Measurements from ENCODE around the gene DAPK2. TPM values are rescaled to one million over a fixed set of nuclear protein-coding genes. Genes with fewer than 3 reads are reported as not detected.
"Not testable (repeated sequence)": the region's sequence is repeated elsewhere in the genome, so short reads cannot be mapped to it uniquely, and the experiment has no call there.

Gene DAPK2
- total RNA-seq, 1 donor from 2014 or later, result 31.8 TPM

DNA sequence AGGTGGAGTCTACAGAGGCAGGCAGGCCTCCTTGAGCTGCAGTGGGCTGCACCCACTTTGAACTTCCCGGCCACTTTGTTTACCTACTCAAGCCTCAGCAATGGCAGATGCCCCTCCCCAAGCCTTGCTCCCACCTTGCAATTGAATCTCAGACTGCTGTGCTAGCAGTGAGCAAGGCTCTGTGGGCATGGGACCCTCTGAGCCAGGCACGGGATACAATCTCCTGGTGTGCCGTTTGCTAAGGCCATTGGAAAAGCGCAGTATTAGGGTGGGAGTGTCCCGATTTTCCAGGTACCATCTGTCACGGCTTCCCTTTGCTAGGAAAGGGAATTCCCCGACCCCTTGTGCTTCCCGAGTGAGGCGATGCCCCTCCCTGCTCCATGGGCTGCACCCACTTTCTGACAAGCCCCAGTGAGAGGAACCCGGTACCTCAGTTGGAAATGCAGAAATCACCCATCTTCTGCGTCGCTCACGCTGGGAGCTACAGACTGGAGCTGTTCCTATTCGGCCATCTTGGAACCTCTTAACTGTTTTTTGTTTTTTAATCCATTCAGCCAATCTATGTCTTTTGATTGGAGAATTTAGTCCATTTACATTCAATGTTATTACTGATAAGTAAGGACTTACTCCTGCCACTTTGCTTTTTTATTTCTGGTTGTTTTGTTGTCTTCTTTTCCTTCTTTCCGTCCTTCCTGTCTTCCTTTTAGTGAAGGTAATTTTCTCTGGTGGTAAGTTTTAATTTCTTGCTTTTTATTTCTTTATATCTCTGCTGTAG is 83.2 kb downstream of the DAPK2 start:
- DNase-seq (ENCODE audit: low spot score); intact Hi-C loops (cut with DNase I): not testable (repeated sequence)

DNA sequence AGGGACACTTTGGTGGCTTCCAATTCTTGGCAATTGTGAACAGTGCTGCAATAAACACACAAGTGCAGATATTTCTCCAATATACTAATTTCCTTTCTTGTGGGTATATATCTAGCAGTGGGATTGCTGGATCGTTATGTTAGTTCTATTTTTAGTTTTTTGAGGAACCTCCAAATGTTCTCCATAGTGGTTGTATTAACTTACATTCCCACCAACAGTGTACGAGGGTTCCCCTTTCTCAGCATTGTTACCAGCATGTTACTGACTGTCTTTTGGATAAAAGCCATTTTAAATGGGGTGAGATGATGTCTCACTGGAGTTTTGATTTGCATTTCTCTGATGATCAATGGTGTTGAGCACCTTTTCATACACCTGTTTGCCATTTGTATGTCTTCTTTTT is 92.8 kb downstream of the DAPK2 start:
- DNase-seq (ENCODE audit: low spot score), result no peak
- intact Hi-C loops (cut with DNase I), result no loop called here

DNA sequence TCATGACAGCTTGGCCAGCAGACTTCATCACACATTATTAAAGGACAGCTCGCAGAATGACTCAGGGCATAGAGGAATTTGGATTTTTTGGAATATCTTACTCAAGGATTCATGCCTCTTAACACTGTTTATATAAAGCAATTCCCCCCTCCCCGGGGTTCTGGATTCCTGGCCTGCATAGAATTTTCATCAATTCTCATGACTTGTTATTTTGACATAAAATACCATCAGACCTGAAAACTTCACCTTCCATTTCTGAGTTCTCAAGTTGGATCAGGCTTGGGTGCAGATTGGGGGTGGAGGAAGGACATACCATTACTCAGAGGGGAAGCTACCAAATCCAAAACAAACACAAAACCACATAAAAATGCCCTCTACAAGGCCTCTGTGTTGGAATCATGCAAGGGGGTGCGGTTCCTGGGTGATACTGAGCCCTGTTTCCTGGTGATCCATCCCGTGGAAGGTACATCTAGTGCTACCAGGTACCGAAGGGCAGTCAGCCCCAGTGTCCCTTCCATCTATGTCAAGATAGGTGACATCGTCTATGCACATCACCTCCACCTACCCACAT is 95.3 kb downstream of the DAPK2 start:
- intact Hi-C loops (cut with DNase I), result no loop called here
- no peak for DNase-seq (ENCODE audit: low spot score)

DNA sequence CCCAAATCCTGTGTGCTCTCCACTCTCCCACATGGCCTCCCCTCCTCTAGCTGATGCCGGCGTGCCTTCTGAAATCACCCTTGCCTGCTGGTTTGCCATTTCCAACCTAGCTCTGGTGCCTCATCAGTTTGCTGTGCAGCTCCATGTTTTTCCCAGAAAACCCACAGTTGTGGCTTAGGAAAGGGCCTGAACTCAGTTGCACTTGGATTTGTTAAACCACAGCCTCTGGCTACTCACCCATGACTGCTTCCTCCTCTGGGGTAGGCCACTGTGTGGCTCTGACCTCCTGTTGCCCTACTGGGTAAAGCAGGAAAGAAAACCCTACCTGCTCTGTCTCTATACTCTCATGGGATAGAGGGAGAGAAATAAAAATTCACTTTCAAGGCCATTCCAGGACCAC is 97.3 kb downstream of the DAPK2 start:
- DNase-seq (ENCODE audit: low spot score), result no peak

DNA sequence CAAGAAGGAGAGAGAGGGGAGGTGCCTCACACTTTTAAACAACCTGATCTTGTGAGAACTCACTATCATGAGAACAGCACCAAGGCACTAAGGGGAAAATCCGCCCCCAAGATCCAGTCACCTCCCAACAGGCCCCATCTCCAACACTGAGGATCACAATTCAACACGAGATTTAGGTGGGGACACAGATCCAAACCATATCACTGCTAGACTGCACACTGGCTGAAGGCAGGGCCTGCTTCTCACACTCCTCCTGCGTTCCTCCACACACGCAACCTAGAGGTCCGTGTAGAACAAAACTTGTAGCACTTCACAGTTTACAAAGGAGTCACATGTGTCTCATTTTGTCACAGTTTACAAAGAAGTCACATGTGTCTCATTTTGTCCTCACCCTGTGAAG is 97.8 kb downstream of the DAPK2 start:
- no peak for DNase-seq (ENCODE audit: low spot score)
- intact Hi-C loops (cut with DNase I), result loop anchor here (5.0 kb wide), 1 partner anchor 99 kb away; the partner anchor contains the start of gene DAPK2

More for the DNA sequence above, 97.3 kb downstream of the DAPK2 start:
- intact Hi-C loops (cut with DNase I), result loop anchor here (5.0 kb wide), 1 partner anchor 98 kb away; the partner anchor contains the start of gene DAPK2

DNA sequence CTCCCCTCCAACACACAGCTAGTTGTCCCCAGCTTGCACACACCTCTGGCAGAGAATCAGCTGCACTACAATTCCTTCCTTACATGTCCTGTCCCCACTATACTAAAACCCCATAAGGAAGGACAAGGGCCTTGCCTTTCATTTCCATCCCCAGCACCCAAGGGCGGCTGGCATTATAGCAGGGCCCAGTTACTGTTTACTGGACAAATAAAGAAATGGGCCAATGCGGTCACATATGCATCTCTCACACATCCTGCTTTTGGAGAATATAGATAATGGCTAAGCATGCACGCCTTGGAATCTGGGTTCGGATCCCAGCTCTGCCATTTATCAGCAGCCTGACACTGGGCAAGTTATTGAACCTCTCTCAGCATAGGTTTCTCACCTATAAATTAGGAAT is 99.1 kb downstream of the DAPK2 start:
- intact Hi-C loops (cut with DNase I), result loop anchor here (5.0 kb wide), 1 partner anchor 100 kb away; the partner anchor contains the start of gene DAPK2
- no peak for DNase-seq (ENCODE audit: low spot score)

DNA sequence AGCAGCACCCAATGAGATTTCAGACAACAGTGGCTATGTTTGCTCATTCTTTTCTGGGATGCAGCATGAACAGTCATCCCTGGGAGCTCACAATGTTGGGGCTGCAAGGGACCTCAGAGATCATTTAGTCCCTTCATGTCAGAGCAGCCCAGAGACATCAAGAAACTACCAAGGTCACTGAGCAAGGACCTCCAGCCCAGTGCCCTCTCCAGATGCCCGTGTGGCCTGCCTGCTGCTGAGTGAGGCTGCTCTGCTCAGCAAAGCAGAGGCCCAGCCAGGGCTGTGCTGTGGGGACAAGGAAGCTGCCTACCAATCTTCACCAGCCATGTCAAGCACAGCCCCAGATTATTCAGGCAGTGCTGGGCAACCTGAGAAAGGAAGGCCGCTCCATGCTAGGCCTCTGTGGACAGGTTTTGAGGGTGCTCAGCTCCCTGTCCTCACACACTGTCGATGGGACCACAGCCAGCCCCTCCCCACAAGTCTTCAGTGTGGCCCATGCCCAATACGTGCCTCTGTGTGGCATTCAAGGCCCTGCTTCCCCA is 99.7 kb downstream of the DAPK2 start:
- DNase-seq (ENCODE audit: low spot score), result no peak
- intact Hi-C loops (cut with DNase I), result loop anchor here (5.0 kb wide), 1 partner anchor 101 kb away; the partner anchor contains the start of gene DAPK2

DNA sequence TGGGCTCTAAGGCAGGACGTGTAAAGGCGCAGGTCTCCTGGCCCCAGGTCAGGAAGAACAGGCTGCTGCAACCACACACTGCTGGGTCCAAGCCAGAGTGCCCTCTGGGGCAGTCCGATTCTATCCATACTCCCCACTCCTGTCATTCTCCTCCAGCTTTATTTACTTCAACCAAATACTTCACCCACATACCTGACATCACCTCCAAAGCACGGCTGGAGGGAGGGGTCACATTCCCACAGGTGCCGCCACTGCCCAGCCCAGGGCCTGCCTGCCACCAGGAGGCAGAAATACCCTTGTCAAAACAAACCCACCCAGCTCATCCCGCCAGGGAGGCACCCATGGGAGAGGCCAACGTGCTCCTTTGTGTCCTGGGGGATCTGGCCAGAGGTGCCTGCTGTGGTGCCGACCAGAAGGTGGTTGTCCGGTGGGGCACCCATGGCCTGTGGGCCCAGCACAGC is 100.4 kb downstream of the DAPK2 start:
- DNase-seq (ENCODE audit: low spot score), result no peak
- intact Hi-C loops (cut with DNase I), result loop anchor here (5.0 kb wide), 1 partner anchor 101 kb away; the partner anchor contains the start of gene DAPK2

DNA sequence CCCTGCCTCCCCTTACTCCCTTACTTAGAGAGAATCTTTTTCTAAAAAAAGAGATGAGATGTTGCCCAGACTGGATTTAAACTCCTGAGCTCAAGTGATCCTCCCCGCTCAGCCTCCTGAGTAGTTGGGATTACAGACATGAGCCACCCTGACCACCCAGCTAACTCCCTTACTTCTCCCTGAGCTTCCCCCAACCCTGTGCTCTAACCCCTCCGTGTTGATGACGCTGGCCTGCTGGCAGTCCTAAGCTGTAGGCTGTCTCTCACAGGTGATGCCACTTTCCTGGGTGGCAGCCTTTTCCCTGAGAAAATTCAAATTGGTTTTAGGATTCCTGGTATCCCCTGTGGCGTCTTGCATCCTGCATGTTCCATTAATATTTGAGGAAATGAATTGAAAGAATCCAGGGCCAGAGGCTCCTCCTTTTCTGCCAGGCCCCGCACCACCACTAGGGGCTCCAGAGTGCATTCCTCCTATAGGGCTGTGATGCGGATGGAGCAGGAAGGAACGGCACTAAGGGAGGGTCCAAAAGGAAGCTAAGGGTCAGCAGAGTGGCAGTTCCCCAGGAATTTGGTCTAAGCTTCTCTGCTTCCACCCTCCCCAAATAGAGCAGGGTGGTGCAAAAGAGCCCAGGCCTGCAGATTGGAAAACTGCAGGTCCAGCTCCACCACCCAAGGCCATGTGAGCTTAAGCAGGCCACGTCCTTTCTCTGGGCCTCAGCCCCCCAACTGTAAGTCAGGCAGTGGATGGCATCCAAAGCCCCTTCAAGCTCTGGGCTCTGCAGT is 101.1 kb downstream of the DAPK2 start:
- peak; percentile 86 for DNase-seq (ENCODE audit: low spot score)
- intact Hi-C loops (cut with DNase I), result loop anchor here (5.0 kb wide), 1 partner anchor 102 kb away; the partner anchor contains the start of gene DAPK2

DNA sequence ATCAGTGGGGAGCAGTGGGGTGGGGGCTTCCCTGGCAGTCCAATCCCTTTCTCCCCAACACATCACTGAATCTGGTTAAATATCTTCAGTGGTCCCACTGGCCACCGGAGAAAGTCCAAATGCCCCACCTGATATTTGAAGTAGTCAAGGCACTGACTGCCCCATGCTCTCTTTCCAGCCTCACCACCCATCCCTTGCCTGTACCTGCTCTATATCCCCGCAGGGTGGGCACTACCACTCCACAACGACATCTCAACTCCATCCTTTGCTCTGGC is 101.7 kb downstream of the DAPK2 start:
- DNase-seq (ENCODE audit: low spot score), result no peak
- intact Hi-C loops (cut with DNase I), result no loop called here

DNA sequence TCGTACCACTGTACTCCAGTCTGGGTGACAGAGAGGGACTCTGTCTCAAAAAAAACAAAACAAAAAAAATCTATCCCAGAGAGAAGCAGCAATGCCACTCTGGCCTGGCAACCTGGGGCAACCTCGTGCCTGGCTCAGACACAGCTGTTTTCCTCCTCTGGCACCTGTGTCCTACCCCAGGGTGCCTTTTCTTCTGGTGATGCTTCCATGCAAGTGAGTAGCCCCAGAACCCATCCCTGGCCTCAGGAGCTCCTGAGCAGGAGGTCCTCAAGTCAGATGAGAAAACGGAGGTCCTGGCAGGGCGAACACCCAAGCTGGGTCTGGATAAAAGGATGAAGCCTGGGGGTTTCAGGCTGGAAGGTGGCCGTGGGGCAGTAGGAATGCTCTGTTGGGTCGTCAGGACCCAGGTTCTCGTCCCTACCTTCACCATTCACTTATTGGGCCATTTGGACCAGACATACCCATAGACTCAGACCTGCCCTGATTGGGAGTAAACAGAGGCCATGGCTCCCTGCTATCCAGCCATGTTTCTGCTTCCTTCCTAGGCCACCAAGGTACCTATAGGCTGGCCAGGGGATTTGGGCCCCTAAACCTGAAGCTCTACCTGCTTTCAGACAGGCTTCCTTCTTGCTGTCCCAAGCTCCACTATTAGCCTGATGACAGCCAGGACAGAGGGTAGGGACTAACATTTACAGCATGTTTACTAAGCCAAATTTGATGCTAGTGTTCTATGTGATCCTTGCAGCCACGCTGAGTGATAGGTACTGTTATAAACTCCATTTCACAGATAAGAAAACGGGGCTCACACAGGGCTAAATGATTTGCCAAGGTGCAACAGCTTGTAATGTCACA is 102.2 kb downstream of the DAPK2 start:
- DNase-seq (ENCODE audit: low spot score), result no peak
- intact Hi-C loops (cut with DNase I), result no loop called here

DNA sequence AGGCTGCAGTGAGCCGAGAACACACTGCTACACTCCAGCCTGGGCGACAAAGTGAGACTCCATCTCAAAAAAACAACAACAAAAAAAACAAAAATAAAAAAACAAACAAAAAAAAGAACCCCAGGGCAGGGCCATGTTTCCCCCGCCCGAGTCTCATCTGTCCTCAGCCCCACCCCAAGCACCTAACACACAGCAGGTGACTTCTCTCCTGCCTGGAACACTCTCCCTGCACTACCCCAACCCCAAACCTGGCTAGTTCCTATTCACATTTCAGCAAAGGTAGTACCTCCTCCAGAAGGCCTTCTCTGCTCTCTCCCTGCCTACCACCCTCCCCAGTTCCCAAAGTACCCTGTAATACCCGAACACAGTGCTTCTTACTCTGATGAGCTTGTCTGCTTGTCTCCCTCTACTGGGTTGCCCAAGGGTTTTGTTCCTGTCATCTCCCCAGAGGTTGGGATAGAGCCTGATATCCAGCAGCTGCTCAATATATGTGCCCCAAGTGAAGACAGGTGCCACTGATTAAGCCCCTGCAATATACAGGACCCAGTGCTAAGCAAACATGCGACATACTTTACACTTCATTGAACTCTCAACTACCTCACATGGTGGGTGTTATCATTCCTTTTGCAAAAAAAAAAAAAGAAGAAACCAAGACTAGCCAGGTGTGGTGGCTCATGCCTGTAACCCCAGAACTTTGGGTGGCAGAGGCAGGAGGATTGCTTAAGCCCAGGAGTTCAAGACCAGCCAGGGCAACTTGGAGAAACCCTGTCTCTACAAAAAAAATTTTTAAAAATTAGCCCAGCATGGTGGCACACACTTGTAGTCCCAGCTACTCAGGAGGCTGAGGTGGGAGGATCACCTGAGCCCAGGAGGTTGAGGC is 103.6 kb downstream of the DAPK2 start:
- intact Hi-C loops (cut with DNase I), result no loop called here
- no peak for DNase-seq (ENCODE audit: low spot score)

DNA sequence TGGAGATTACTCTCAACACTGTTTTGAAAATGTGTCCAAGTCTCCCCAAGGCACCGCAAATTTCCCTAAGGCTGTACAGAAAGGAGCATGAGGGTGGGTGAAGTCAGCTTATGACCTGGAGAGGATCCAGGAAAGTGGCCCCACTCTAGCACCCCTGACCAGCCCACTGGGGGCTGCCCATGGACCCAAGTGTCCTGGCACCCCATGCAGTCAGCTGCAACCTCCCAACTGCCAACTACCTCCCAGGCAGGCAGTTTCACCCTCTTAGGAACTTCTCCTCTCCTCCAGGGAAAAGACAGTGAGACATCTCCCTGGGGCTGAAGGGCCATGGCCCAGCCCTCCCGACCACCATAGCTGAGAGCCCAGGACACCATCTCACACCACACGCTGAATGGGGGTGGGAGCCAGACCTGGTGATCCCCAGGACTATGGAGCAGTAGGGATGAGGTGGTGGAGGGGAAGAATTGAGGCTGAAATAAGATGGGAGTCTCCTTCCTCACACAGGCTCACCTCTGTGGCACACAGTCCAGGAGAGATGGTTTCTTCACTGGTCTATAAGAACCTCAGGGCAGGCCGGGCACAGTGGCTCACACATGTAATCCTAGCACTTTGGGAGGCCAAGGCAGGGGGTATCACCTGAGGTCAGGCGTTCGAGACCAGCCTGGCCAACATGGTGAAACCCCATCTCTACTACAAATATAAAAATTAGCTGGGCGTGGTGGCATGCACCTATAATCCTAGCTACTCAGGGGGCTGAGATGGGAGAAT is 104.4 kb downstream of the DAPK2 start:
- DNase-seq (ENCODE audit: low spot score), result peak; percentile 43
- intact Hi-C loops (cut with DNase I), result no loop called here

DNA sequence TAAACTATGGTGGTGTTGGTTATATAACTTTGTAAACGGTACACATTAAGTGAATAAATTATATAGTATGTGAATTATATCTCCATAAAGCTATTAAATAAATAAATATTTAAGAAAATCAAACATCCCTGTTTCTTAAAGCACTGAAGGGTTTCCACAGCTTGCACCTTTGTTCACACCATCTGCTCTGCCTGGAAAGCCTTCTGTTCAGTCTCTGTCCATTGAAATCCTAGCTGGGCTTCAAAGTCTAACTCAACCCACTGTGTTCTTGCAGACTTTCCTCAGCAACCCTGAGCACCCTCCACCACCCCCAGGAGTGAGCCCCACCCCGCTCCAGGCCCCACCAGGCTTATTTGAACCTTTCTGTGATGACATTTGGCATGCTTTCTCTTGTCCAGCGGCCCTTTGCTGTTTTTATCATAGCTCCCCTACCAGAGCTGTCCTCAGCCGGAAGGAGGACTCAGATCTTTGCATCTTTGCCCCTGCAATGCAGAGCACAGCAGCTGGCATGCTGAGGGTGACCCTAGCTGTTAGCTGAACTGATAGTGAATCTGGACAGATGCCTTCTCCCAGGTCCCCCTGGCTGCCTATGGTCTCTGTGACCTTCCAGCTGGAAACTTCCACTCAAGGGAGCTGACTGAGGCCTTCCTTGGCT is 105.2 kb downstream of the DAPK2 start:
- intact Hi-C loops (cut with DNase I), result no loop called here
- no peak for DNase-seq (ENCODE audit: low spot score)

DNA sequence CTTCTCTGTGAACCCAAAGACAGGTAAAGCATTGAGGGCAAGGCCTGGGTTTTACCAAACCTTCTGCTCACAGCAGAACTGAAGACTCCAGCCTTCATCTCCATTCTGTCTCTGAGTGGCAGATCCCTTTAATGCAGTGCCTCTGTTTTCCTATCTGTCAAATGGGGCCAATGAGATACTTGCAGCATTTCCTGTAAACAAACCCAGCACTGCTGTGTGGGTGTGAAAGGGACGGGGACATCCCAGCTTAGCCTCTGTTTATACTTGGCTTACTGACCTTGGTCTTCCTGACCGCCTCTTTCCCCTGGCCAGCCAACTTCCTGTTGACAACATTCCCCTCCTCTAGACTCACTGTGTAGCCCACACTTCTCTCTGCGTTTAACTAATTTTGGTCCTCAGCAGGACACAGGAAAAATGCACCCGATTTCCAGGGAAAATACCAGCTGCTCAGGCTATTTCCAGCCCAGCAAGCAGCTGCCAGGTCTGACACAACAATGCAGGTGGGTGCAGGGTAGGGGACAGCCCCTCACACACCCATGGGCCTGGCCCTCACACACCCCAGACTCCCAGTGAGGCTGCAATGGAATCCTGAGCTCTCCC is 106.7 kb downstream of the DAPK2 start:
- no peak for DNase-seq (ENCODE audit: low spot score)
- intact Hi-C loops (cut with DNase I), result no loop called here

DNA sequence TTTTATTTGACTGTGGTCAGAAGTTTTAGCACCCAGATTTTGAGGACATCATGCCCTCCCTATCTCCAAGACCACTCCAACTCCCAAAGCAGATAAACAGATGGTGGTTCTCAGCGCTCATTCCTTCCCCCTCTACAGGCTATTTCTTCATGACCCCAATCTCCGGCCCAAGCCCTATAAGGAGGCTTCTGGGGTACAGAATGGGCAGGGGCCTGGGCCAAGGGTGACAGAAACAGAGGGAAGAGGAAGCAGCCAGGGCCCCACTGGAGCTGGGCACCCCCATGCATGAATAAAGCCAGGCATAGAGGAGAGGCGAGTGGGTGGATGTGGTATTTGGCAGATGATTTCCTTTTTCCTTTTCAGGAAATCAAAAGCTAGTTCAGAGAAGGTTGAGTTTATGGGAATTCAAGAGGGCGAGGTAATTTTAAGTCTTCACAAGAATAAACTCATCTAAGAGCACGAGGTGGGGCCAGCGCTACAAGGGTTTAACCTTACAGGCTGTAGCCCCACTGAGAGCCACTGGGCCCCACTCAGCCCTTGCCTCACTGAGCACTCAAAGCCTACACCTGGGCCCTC is 107.7 kb downstream of the DAPK2 start:
- DNase-seq (ENCODE audit: low spot score), result no peak
- intact Hi-C loops (cut with DNase I), result no loop called here

Measured in cardiac septum (tissue), 1 donor.